WTC11 (cell line): ENCODE results near the gene ABCC3. TPM values are rescaled to one million over a fixed set of nuclear protein-coding genes. Genes with fewer than 3 reads are reported as not detected.

Experiments used
- ATAC-seq: fragments of 200-7000 bp; cut with Tn5 transposase; 2 replicates; pipeline ENCODE4 v1.10.0; 2021; ENCODE audit warnings: mild to moderate bottlenecking, moderate library complexity
- CTCF ChIA-PET: fragments of 300-600 bp; sonication (Branson Sonifier 250); formaldehyde crosslinking; loops from one replicate; lab custom pipeline; 2021; ENCODE audit warnings: antibody characterized with exemption; lab: Charles Lee
- POLR2A ChIA-PET: fragments of 350-600 bp; sonication (Branson Sonifier 250); formaldehyde crosslinking; loops from one replicate; lab custom pipeline; 2021; ENCODE audit warnings: antibody characterized with exemption; lab: Charles Lee
- DNase-seq: peaks from one replicate; pipeline ENCODE4 v3.0.0; 2021; ENCODE audit warnings: low spot score
- H3K27ac Mint-ChIP-seq: 2 replicates; pipeline ENCODE4 v1.8.0; 2021; ENCODE audit warnings: mixed read lengths
- H3K27me3 Mint-ChIP-seq: 2 replicates; pipeline ENCODE4 v1.8.0; 2021; ENCODE audit warnings: low read depth, mild to moderate bottlenecking, moderate library complexity, mixed read lengths
- H3K36me3 Mint-ChIP-seq: 2 replicates; pipeline ENCODE4 v1.8.0; 2021; ENCODE audit warnings: mixed read lengths
- H3K4me1 Mint-ChIP-seq: 2 replicates; pipeline ENCODE4 v1.8.0; 2022; ENCODE audit warnings: mixed read lengths
- H3K4me3 Mint-ChIP-seq: 2 replicates; pipeline ENCODE4 v1.8.0; 2021; ENCODE audit warnings: mild to moderate bottlenecking, moderate library complexity, mixed read lengths
- H3K9me3 Mint-ChIP-seq: 2 replicates; pipeline ENCODE4 v1.8.0; 2021; ENCODE audit warnings: mixed read lengths
- CREB1 ChIP-seq: sonication (generic); formaldehyde crosslinking; IDR thresholded peaks from 2 replicates; pipeline ENCODE4 v1.8.0; 2023; ENCODE audit warnings: mild to moderate bottlenecking, missing genetic modification reagents
- E2F4 ChIP-seq: sonication (generic); formaldehyde crosslinking; IDR thresholded peaks from 2 replicates; pipeline ENCODE4 v1.8.1; 2022; ENCODE audit warnings: low read depth, mild to moderate bottlenecking, moderate library complexity, missing genetic modification reagents, borderline replicate concordance
- ESRRA ChIP-seq: sonication (generic); formaldehyde crosslinking; IDR thresholded peaks from 2 replicates; pipeline ENCODE4 v1.8.1; 2022; ENCODE audit warnings: mild to moderate bottlenecking, missing genetic modification reagents, borderline replicate concordance
- FOXK1 ChIP-seq: sonication (generic); formaldehyde crosslinking; IDR thresholded peaks from 2 replicates; pipeline ENCODE4 v1.8.0; 2022; ENCODE audit warnings: mild to moderate bottlenecking, moderate library complexity, missing genetic modification reagents
- GABPB1 ChIP-seq: sonication (generic); formaldehyde crosslinking; IDR thresholded peaks from 2 replicates; pipeline ENCODE4 v1.8.1; 2023; ENCODE audit warnings: mild to moderate bottlenecking, missing genetic modification reagents
- GRHL2 ChIP-seq: fragments of 250-450 bp; sonication (Bioruptor Pico); IDR thresholded peaks from 2 replicates; pipeline ENCODE4 v1.8.0; 2022; ENCODE audit warnings: mild to moderate bottlenecking, moderate library complexity; ENCODE audit not compliant: insufficient replicate concordance, severe bottlenecking
- GTF2I ChIP-seq: fragments of 250-450 bp; sonication (Bioruptor Pico); conservative IDR thresholded peaks from 2 replicates; pipeline ENCODE4 v1.4.0; 2021; ENCODE audit warnings: mild to moderate bottlenecking
- HMGXB4 ChIP-seq: sonication (generic); formaldehyde crosslinking; IDR thresholded peaks from 2 replicates; pipeline ENCODE4 v1.8.1; 2023; ENCODE audit warnings: mild to moderate bottlenecking, moderate library complexity, missing genetic modification reagents
- NFATC4 ChIP-seq: fragments of 250-450 bp; sonication (Bioruptor Pico); IDR thresholded peaks from 2 replicates; pipeline ENCODE4 v1.9.0; 2021; ENCODE audit warnings: mild to moderate bottlenecking
- NR3C1 ChIP-seq: sonication (generic); formaldehyde crosslinking; conservative IDR thresholded peaks from 2 replicates; pipeline ENCODE4 v1.8.1; 2023; ENCODE audit warnings: low read depth, mild to moderate bottlenecking, missing genetic modification reagents
- SOX15 ChIP-seq: fragments of 250-450 bp; sonication (Bioruptor Pico); IDR thresholded peaks from 2 replicates; pipeline ENCODE4 v1.9.0; 2021; ENCODE audit warnings: mild to moderate bottlenecking
- TEAD1 ChIP-seq: sonication (generic); formaldehyde crosslinking; IDR thresholded peaks from 2 replicates; pipeline ENCODE4 v1.8.0; 2022; ENCODE audit warnings: mild to moderate bottlenecking, missing genetic modification reagents
- TEAD4 ChIP-seq: sonication (generic); formaldehyde crosslinking; IDR thresholded peaks from 2 replicates; pipeline ENCODE4 v1.8.0; 2022; ENCODE audit warnings: mild to moderate bottlenecking, missing genetic modification reagents
- ZBTB21 ChIP-seq: sonication (generic); formaldehyde crosslinking; IDR thresholded peaks from 2 replicates; pipeline ENCODE4 v1.8.1; 2023; ENCODE audit warnings: mild to moderate bottlenecking, missing genetic modification reagents, borderline replicate concordance
- total RNA-seq: library from RNA; stranded (reverse); gene quantifications from 3 replicates; pipeline ENCODE4 v1.2.3, GENCODE V29; 2021
- TF ChIP-seq, protein P1 (sequence below): sonication (generic); formaldehyde crosslinking; IDR thresholded peaks from 2 replicates; pipeline ENCODE4 v1.8.1; 2022; ENCODE audit warnings: mild to moderate bottlenecking, moderate library complexity, missing genetic modification reagents
- TF ChIP-seq, protein P2 (sequence below): sonication (generic); formaldehyde crosslinking; IDR thresholded peaks from 2 replicates; pipeline ENCODE4 v1.8.0; 2022; ENCODE audit warnings: mild to moderate bottlenecking, missing genetic modification reagents
- TF ChIP-seq, protein P3 (sequence below): sonication (generic); formaldehyde crosslinking; IDR thresholded peaks from 2 replicates; pipeline ENCODE4 v1.8.1; 2023; ENCODE audit warnings: mild to moderate bottlenecking, missing genetic modification reagents, moderate library complexity
- TF ChIP-seq, protein P4 (sequence below): fragments of 200-600 bp; IDR thresholded peaks from 2 replicates; pipeline ENCODE4 v1.8.0; 2022; ENCODE audit warnings: antibody characterized with exemption
- TF ChIP-seq, protein P5 (sequence below): sonication (generic); formaldehyde crosslinking; IDR thresholded peaks from 2 replicates; pipeline ENCODE4 v1.8.0; 2022; ENCODE audit warnings: missing genetic modification reagents
- TF ChIP-seq, protein P6 (sequence below): sonication (generic); formaldehyde crosslinking; IDR thresholded peaks from 2 replicates; pipeline ENCODE4 v1.8.0; 2022; ENCODE audit warnings: mild to moderate bottlenecking, missing genetic modification reagents

The ABCC3 gene
- total RNA-seq, 1 experiment from 2014 or later = 0.92 TPM

- TF ChIP-seq, protein P1, sequence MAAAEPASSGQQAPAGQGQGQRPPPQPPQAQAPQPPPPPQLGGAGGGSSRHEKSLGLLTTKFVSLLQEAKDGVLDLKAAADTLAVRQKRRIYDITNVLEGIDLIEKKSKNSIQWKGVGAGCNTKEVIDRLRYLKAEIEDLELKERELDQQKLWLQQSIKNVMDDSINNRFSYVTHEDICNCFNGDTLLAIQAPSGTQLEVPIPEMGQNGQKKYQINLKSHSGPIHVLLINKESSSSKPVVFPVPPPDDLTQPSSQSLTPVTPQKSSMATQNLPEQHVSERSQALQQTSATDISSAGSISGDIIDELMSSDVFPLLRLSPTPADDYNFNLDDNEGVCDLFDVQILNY (CRISPR knock-in tag) = no peak
- TF ChIP-seq E2F4 (CRISPR knock-in tag) (no peak), ESRRA (CRISPR knock-in tag) (no peak), ZBTB21 (no peak), TEAD4 (CRISPR knock-in tag) (no peak), GABPB1 (no peak), SOX15 (CRISPR knock-in tag) (no peak), NFATC4 (no peak), GRHL2 (CRISPR knock-in tag) (no peak)
- TF ChIP-seq, protein P2, sequence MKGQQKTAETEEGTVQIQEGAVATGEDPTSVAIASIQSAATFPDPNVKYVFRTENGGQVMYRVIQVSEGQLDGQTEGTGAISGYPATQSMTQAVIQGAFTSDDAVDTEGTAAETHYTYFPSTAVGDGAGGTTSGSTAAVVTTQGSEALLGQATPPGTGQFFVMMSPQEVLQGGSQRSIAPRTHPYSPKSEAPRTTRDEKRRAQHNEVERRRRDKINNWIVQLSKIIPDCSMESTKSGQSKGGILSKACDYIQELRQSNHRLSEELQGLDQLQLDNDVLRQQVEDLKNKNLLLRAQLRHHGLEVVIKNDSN (CRISPR knock-in tag) = no peak
- TF ChIP-seq, all 79 proteins: peak for 0
Measured at GRCh38 chr17:50693036-50693682, 58.5 kb downstream of the ABCC3 start (continued).

DNA sequence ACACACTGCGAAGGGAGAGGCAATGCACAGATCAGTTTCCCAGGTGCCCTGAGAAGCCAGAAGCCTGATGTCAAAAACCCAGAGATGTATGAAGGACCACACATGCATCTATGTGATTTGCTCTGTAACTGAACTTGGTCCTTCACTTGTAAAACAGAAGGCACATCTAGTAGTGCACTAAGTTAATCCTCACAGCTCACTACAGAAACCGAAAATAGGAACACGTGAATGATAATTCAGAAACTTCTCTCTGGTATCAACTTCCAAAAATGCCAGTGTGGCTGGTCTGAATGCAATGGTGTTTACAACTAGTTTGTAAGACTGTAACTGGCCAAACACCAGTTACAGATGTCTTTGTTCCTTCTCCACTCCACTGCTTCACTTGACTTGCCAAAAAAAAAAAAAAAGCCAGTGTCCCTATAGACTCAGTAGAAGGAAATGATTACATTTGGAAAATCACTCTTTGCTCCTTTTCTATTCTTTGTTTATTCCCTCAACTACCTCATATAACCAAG, 61.7 kb downstream of the ABCC3 start:
- H3K9me3 Mint-ChIP-seq = no peaks in the 10 kb centered on the region
- H3K4me3 Mint-ChIP-seq = no peak overlapping the region
- TF ChIP-seq GABPB1 = no peak
- TF ChIP-seq CREB1 = no peak
- no peak for TF ChIP-seq SOX15 (CRISPR knock-in tag)
- TF ChIP-seq NR3C1 (CRISPR knock-in tag) = no peak
- TF ChIP-seq, protein P3, sequence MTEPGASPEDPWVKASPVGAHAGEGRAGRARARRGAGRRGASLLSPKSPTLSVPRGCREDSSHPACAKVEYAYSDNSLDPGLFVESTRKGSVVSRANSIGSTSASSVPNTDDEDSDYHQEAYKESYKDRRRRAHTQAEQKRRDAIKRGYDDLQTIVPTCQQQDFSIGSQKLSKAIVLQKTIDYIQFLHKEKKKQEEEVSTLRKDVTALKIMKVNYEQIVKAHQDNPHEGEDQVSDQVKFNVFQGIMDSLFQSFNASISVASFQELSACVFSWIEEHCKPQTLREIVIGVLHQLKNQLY (CRISPR knock-in tag) = no peak
- TF ChIP-seq, protein P4, sequence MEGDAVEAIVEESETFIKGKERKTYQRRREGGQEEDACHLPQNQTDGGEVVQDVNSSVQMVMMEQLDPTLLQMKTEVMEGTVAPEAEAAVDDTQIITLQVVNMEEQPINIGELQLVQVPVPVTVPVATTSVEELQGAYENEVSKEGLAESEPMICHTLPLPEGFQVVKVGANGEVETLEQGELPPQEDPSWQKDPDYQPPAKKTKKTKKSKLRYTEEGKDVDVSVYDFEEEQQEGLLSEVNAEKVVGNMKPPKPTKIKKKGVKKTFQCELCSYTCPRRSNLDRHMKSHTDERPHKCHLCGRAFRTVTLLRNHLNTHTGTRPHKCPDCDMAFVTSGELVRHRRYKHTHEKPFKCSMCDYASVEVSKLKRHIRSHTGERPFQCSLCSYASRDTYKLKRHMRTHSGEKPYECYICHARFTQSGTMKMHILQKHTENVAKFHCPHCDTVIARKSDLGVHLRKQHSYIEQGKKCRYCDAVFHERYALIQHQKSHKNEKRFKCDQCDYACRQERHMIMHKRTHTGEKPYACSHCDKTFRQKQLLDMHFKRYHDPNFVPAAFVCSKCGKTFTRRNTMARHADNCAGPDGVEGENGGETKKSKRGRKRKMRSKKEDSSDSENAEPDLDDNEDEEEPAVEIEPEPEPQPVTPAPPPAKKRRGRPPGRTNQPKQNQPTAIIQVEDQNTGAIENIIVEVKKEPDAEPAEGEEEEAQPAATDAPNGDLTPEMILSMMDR = no peak
- TF ChIP-seq, protein P5, sequence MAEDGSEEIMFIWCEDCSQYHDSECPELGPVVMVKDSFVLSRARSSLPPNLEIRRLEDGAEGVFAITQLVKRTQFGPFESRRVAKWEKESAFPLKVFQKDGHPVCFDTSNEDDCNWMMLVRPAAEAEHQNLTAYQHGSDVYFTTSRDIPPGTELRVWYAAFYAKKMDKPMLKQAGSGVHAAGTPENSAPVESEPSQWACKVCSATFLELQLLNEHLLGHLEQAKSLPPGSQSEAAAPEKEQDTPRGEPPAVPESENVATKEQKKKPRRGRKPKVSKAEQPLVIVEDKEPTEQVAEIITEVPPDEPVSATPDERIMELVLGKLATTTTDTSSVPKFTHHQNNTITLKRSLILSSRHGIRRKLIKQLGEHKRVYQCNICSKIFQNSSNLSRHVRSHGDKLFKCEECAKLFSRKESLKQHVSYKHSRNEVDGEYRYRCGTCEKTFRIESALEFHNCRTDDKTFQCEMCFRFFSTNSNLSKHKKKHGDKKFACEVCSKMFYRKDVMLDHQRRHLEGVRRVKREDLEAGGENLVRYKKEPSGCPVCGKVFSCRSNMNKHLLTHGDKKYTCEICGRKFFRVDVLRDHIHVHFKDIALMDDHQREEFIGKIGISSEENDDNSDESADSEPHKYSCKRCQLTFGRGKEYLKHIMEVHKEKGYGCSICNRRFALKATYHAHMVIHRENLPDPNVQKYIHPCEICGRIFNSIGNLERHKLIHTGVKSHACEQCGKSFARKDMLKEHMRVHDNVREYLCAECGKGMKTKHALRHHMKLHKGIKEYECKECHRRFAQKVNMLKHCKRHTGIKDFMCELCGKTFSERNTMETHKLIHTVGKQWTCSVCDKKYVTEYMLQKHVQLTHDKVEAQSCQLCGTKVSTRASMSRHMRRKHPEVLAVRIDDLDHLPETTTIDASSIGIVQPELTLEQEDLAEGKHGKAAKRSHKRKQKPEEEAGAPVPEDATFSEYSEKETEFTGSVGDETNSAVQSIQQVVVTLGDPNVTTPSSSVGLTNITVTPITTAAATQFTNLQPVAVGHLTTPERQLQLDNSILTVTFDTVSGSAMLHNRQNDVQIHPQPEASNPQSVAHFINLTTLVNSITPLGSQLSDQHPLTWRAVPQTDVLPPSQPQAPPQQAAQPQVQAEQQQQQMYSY (CRISPR knock-in tag) = no peak
- TF ChIP-seq FOXK1 = no peak
- no peak for TF ChIP-seq TEAD1 (CRISPR knock-in tag)
- TF ChIP-seq HMGXB4 (CRISPR knock-in tag) = no peak
- TF ChIP-seq, protein P6, sequence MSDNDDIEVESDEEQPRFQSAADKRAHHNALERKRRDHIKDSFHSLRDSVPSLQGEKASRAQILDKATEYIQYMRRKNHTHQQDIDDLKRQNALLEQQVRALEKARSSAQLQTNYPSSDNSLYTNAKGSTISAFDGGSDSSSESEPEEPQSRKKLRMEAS = no peak
- TF ChIP-seq GTF2I = no peak
- no peaks in the 10 kb centered on the region for H3K4me1 Mint-ChIP-seq
- DNase-seq (no peak), ATAC-seq (no peak)
- POLR2A ChIA-PET = no interaction called here
- H3K27ac Mint-ChIP-seq = no peak overlapping the region
- H3K27me3 Mint-ChIP-seq = no peaks in the 10 kb centered on the region
- peaks cover 53% of the 10 kb centered on the region for H3K36me3 Mint-ChIP-seq
- CTCF ChIA-PET = interaction anchor here (0.7 to 3.1 kb wide), 4 partner anchors 55 to 146 kb away, joined by 3 to 14 read pairs (median 4); no protein-coding TSS in a partner anchor
